NCI-H524 (cell line): ENCODE data around the gene PLLP.
"Not testable (repeated sequence)": the region's sequence is repeated elsewhere in the genome, so short reads cannot be mapped to it uniquely, and the experiment has no call there.

Experiments
- DNase-seq, 2 experiments: peaks; one replicate each; lab custom pipeline; 2025; lab: John Stamatoyannopoulos, UW

The PLLP gene

DNA sequence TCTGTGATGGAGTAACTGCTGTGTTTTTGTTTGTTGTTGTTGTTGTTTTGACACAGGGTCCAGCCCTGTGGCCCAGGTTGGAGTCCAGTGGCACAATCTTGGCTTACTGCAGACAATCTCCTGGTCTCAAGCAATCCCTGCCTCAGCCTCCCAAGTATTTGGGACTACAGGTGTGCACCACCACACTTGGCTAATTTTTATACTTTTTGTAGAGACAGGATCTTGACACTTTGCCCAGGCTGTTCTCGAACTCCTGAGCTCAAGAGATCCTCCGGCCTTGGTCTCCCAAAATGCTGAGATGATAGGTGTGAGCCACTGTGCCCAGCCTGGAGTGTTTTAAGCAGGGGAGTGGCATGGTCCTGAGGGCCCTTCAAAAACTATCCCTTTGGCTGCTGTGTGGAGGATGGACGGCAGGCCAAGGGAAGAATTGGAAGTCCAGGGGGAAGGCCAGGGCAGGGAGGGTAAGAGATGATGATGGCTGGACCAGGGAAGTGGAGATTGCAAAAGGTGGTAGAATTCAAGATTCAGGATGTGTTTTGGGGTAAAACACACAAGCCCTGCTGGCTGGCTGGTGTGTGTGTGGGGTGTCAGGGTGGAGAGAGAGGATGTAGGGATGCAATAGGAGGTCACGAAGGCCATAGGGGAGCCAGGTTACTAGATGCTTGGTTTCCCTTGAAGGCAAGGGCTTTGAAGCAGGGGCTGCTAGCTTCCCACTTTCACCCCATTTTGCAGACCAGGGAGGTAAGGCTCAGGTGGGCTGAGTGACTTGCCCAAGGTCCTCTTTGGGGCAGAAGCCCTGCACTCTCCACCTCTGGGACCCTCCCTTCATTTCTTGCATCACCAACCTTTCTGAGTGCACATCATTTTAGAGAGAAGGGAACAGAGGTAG is 18.8 kb upstream of the PLLP start:
- DNase-seq: no peak

DNA sequence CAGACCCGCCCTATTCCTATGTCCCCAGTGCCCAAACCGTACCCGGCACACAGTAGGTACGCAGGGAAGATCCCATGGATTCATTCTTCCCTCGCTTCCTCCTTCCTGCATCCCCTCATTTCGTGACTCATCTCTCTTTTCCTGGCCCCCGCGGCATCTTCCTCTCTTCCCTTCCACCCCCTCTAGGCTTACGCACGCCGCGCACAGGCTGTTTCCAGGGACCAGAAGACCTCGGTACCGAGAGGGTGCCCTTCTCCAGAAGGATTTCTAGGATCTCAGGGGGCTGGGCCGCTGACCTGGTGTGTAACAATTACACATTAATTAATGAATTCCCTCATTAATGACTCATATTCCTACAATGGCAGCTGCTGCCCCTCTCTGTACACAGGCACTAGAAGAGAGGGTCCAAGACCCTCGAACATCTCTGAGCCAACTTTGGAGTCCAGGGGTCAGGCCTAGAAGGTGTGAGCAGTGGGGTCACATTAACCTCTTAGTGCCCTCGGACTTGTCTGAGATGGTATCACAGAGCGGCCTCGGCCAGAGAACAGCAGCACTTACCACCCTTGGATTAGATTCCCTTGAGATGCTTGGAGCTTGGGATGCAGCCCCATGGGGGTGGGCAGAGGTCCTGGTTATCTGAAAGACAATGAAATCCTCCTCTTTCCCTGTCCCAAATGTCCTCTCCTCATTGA is 16.8 kb upstream of the PLLP start:
- DNase-seq: no peak

GRCh38 chr16:57300387-57301125 is 16.1 kb upstream of the PLLP start:
- DNase-seq: peak; percentile 98 to 99

GRCh38 chr16:57299719-57300386 is 15.4 kb upstream of the PLLP start:
- DNase-seq: peak; percentile 96 to 98

DNA sequence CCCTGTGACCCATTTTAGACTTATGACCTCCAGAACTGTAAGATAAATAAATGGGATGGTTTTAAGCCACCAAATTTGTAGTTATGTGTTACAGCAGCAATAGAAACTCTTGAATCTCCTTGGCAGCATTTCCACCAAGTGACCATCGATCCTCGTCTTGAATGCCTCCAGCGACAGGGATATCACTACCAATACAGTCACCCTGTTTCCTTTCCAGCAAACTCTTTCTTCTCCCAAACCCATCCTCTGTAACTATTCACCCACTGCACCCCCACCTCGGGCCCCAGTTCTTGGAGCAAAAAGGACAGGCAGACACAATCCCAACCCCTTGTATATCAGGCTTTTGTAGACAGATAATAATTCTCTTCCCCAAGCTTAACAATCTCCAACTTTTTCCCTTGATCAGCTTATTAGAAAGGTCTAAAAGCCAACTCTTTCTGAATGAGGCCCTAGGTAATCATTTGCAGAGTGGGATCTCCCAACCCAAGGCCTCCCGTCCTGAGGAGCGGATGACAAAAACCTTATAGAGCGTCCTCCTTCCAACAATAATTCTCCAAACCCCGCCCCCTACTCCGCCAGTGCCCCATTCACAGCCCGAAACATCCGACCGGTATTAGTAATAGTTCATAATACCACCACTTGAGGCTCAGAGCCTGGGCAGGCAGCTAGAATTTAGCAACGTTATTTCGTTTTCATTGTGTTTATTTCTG is 14.7 kb upstream of the PLLP start:
- DNase-seq: peak; percentile 74 to 90

DNA sequence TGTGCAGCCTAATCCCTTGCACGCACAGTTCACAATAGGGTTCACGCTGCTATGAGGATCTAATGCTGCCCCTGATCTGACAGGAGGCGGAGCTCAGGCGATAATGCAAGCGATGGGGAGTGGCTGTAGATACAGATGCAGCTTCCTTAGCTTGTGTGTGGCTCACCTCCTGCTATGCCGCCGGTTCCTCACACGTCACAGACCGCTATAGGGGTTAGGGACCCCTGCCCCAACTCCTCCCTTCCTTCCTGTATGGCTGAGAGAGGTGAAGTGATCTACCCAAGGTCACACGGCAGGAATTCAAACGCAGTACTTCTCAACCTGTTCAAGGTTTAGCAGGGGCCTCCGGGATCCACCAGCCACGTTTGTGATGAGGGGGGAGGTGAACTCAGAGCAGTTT is 13.4 kb upstream of the PLLP start:
- DNase-seq: no peak

DNA sequence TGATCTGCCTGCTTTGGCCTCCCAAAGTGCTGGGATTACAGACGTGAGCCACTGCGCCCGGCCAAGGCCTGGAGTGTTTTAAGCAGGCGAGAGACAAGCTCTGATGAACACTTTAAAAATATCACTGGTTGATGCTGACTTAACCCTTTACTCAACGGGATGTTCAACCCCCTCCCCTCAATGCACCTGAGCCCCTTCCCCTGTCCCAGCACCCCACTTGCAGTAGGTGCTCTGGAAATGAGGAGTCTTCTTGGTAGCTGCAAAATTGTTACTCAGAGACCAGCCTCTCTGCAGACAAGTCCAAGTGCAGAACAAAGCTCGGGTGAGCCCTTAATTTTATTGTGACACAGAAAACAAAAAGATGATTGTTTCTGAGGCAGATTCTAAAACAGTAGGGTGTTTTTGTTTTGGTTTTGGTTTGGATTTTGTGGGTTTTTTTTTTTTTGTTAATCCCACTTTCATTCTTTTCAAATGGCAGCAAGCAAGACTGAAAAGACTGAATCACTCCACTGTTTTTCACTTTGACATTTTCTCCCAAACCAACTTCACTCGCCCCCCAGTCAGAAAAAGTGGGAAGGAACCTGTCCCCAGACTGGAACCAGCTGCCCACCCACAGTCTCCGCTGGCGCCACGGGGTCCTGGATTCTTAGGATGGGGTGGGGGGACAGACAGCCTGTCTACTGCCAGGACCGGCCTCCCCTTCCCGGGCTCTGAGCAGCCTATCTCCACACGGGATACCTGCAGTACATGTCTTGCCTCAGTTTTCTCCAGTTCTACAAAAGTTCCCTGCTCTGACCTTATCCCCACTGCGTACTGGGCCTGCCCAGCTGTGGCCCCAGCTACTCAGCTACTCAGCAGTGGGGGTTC is 5.2 kb upstream of the PLLP start:
- DNase-seq: no peak

DNA sequence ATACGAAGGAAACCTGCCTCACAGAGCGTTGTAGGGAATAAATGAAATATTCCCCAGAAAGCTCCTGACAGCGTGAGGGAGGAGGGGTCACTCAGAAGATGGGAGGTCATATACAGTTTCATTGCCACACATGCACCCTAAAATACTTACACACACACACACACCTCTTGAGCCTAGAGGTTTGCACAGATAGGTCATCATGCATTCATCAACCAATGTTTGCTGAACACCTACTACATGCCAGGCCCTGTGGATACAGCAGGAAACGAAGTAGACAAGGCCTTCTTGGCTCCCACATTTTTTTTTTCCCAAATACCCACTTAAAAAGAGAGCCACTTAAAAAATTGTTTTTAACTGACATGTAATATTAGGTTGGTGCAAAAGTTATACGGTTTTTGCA is 907 bp upstream of the PLLP start:
- DNase-seq: no peak

DNA sequence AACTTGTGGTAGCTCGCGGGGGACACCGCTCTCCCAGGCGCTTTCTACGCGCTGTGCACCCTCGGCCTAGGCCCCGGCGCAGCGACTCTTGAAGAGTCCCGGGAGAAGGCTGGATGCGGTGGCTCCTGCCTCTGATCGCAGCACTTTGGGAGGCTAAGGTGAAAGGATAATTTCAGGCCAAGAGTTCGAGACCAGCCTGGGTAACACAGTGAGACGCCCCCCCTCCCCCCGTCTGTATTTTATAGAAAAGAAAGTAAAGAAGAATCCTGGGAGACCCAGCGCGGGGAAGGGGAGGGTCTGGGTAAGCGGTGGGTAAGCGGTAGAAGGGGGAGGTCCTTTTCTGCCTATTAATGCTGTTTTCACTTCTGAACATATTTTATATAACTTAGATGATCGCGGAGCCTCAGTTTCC is 486 bp upstream of the PLLP start:
- no peak for DNase-seq

GRCh38 chr16:57283959-57284208 is 588 bp downstream of the PLLP start:
- no peak for DNase-seq

DNA sequence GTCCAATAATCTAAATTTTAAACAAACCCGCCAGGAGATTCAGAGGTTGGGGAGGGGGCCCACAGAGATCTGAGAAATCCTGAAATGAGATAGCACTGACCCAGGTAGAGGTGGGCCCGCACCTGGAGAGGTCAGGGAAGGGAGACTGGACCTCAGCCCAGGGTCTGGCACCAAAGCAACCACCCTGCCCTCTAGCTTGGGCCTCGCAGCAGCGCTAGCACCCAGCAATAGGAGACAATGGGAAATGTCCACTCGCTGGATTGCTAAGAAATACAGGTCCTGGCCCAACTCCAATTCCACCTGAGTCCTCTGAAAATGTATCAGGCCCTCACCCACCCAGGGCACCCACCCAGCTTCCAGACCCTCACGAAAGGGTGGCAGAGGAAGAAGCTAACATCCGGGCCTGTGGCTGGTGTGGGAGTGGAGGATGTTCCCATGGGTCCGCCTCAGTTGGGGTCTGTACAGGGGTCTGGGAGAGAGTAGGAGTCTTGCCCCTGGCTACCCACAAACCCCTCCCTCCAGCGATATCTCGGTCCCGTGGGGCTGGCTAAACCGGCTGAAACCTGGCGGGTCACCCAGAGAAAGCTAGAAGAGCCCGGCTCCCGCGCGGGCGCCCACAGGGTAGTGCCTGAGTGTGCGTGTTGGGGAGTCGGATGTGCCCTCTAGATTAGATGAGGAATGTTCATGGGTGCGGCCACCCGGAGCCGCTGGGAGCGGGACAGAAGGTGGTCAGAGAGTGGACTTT is 1.1 kb downstream of the PLLP start:
- no peak for DNase-seq

- no peak for DNase-seq
Observed at GRCh38 chr16:57282510-57283213, 1.8 kb downstream of the PLLP start.

DNA sequence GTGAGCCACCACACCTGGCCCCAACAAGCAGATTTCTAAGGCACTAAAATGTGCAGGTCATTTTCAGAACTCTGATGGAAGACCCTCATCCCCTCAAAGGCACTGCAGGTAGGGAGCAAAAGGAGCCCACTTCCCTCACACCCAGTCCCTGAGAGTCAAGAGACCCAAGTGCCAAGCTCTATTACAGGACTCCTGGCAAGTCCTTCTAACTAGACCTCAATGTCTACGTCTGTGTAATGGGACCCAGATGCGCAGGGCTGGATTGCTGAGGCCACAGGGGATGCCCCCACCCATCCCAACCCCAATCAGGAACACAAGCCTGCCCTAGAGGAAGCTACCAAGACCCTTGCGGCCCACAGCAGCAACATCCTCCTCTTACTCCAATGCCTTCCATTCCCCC is 2.7 kb downstream of the PLLP start:
- DNase-seq: no peak

DNA sequence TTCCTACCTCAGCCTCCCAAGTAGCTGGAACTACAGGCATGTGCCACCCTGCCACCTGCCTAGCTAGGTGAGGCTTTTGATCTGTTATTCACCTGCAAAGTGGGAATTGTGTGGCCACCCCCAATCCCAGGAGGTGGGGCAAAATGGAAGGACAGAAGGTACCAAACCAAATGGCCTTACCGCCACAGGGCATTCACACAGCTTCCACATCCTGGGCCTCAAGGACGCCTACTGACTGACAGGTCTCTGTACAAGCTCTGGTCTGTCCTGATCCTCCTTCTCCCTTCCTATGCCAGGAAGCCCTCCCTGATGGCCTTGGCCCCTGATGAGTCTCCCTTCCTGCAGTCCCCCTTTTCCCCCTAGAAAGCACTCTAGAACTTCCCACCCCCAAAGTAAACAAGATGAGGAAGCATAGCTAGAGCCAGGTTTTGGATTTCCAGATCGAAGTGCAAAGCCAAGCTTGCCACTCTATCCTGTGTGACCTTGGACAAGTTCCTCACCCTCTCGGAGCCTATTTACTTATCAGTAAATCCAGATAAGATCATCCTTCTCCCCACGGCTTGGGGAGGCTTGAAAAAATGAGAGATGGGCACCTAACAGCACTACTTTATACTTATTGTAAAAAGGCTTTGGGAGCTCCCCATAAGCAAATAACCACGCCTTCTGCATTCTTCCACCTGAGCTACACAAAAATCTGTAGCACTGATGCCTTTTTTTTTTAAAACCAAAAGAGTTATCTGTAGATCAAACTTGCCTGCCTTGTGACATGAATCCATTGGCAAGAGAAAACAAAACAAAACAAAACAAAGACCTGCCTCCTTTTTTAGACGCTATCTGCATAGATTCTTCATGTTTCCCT is 4.5 kb downstream of the PLLP start:
- DNase-seq: no peak

DNA sequence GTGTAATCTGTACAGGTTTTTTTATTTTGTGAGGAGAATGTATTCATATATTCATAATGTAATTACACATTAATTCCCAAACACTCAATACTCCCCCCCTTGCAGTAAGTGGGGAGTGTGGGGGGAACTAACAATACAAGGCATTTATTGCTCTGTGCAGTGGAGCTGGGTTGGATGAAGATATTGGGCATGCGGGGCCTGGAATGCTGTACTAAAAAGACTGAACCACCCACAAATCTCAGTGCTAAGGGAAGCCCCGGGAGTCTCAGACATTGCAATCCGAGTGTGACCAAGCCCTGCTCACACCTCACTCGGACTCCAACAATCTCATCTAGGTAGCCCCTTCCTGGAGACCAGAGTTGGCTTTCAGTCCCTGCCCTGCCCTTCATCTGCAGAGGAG is 6.0 kb downstream of the PLLP start:
- no peak for DNase-seq

GRCh38 chr16:57277586-57277985 is 6.9 kb downstream of the PLLP start:
- peak in 1 of 2 experiments; percentile 15 for DNase-seq

DNA sequence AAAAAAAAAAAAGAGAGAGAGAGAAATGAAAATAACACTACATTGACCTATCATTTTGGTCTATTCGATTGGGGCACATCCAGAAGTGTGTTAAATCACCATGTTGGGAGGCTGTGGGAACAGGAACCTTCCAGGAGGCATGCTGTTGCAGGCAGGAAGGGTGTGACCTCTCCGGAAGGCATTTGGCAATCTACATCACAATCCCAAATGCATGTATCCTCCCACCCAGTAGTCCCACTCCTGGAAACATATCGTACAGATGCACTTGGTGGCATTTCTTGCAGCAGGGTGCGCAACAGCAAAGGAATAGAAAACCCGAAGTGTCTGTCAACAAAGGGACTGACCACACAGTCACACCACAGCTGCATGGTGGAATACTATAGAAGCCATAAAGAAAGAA is 7.9 kb downstream of the PLLP start:
- DNase-seq: no peak

- DNase-seq: not testable (repeated sequence)
Observed at GRCh38 chr16:57275946-57276345, 8.5 kb downstream of the PLLP start.

DNA sequence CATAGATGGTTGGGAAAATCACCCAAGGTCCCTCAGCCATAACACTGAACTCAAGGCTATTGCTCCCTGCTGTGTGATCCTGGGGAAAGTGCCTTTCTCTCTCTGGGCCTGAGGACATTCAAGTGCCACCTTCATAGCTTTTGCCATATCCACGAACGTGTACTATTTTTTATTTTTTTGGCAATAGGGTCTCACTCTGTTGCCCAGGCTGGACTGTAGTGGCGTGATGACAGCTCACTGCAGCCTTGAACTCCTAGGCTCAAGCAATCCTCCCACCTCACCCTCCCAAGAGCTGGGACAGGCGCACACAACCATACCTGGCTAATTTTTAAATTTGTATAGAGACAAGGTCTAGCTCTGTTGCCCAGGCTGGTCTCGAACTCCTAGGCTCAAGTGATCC is 10.6 kb downstream of the PLLP start:
- no peak for DNase-seq
